Aorta (tissue), 5 donors: ENCODE measurements around the gene MLKL. TPM values are rescaled to one million over a fixed set of nuclear protein-coding genes. Genes with fewer than 3 reads are reported as not detected.

ENCODE experiments used
- ATAC-seq: fragments of 200-7000 bp; cut with Tn5 transposase; one replicate; pipeline ENCODE4 v1.9.1; 2022; ENCODE audit warnings: moderate library complexity; ENCODE audit not compliant: low FRiP score
- DNase-seq, 2 donors: peaks; one replicate each; pipeline ENCODE4 v3.0.0-alpha.2; 2020
- H3K27ac ChIP-seq, 2 donors: one replicate each; pipeline ENCODE4 v1.5.1; 2013; ENCODE audit warnings: low read length in 2 of 2, mild to moderate bottlenecking in 2 of 2, moderate library complexity in 2 of 2, control low read depth in 1 of 2, inconsistent platforms in 1 of 2, low read depth in 1 of 2
- H3K27me3 ChIP-seq, 2 donors: one replicate each; pipeline ENCODE4 v1.6.1; 2013; ENCODE audit warnings: control low read depth in 1 of 2, low read length in 1 of 2, mild to moderate bottlenecking in 1 of 2, moderate library complexity in 1 of 2; ENCODE audit not compliant: insufficient read depth in 2 of 2, control insufficient read depth in 1 of 2
- H3K36me3 ChIP-seq, 2 donors: one replicate each; pipeline ENCODE4 v1.6.1; 2013; ENCODE audit warnings: control low read depth in 1 of 2, low read length in 1 of 2, mild to moderate bottlenecking in 1 of 2; ENCODE audit not compliant: insufficient read depth in 2 of 2, control insufficient read depth in 1 of 2
- H3K4me1 ChIP-seq, 2 donors: one replicate each; pipeline ENCODE4 v1.6.1; 2013; ENCODE audit warnings: low read length in 2 of 2, control low read depth in 1 of 2, mild to moderate bottlenecking in 1 of 2, moderate library complexity in 1 of 2; ENCODE audit not compliant: insufficient read depth in 2 of 2, control insufficient read depth in 1 of 2
- H3K4me3 ChIP-seq, 2 donors: one replicate each; pipeline ENCODE4 v1.5.1; 2013; ENCODE audit warnings: low read length in 2 of 2, control low read depth in 1 of 2, mild to moderate bottlenecking in 1 of 2
- H3K9me3 ChIP-seq: one replicate; pipeline ENCODE4 v1.6.1; 2013; ENCODE audit warnings: mild to moderate bottlenecking, low read length; ENCODE audit not compliant: control insufficient read depth
- WGBS, 2 donors: extraction: QIAGEN DNeasy Blood & Tissue Kit; methylation state at CpG; one replicate each; pipeline ENCODE4 v1.1.7; 2013; 5-methylcytosine and 5-hydroxymethylcytosine counted together
- intact Hi-C, 2 donors: fragments of 100-400 bp; cut with DNase I; formaldehyde crosslinking; loops; one replicate each; pipeline versions ENCODE4 v1.14.2 to v1.15.0; 2022
- polyA plus RNA-seq, 2 donors: library from polyadenylated mRNA; stranded (reverse); fragments of 200-250 nt; gene quantifications; one replicate each; pipeline ENCODE4 v1.2.3, GENCODE V29; 2013
- total RNA-seq, 2 donors: library from RNA; stranded (reverse); fragmentation: NEBNext Ultra II Directional; extraction: Animal tissue kit (Norgen Biotek cat#: 25700); gene quantifications; one replicate each; pipeline ENCODE4 v1.2.1, GENCODE V29; 2021
- donor health status: healthy with polysubstance abuse.
- donor health status: Bipolar disorder and iron deficiency.
- donor health status: DM: no; HTN: no; CAD: no.
- donor health status: DM: no; HTN: no; CAD: no.
- donor health status: DM: yes; HTN: yes; CAD: no.

The MLKL gene
- total and polyA plus RNA-seq, 4 donors: 10.9 to 31.3 (median 22.0) TPM

- ATAC-seq (no peak), DNase-seq (no peak)
- Histone ChIP-seq H3K4me1 (no peaks in the 10 kb centered on the region), H3K4me3 (no peak overlapping the region), H3K36me3 (no peaks in the 10 kb centered on the region), H3K9me3 (no peaks in the 10 kb centered on the region), H3K27ac (no peak overlapping the region), H3K27me3 (no peaks in the 10 kb centered on the region)
- 85 to 86% methylated on average over 9 of the region's 9 CpGs for WGBS, 2 donors
- intact Hi-C loops: no loop called here
Measured at GRCh38 chr16:74736531-74737157, 36.0 kb upstream of the MLKL start.

GRCh38 chr16:74735554-74735953 lies 34.9 kb upstream of the MLKL start:
- H3K4me1 ChIP-seq: no peaks in the 10 kb centered on the region
- no peaks in the 10 kb centered on the region for H3K27me3 ChIP-seq
- WGBS, 2 donors: 96 to 97% methylated on average over 3 of the region's 3 CpGs
- H3K9me3 ChIP-seq: no peaks in the 10 kb centered on the region
- intact Hi-C loops: no loop called here
- ATAC-seq (no peak), DNase-seq (no peak)
- no peak overlapping the region for H3K27ac ChIP-seq
- H3K4me3 ChIP-seq: no peak overlapping the region
- H3K36me3 ChIP-seq: no peaks in the 10 kb centered on the region

DNA sequence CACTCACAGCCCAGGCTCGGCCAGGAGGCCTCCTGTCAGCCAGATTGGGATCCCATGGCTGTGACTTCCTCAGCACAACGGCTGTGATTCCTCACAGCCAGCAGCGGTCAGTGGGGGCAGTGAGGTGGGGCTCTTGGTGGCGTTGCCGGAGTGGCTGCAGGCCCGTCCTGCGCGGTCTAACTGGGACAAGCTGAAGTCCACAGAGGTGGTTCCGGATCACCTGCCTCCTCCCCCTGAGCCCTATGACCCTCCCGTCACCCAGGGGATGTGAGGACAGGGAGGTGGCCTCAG lies 34.4 kb upstream of the MLKL start:
- 84 to 88% methylated on average over 10 of the region's 10 CpGs for WGBS, 2 donors
- no peak for DNase-seq

GRCh38 chr16:74734361-74735161 lies 33.9 kb upstream of the MLKL start:
- H3K27me3 ChIP-seq: no peaks in the 10 kb centered on the region
- H3K36me3 ChIP-seq: no peaks in the 10 kb centered on the region
- no peak overlapping the region for H3K4me3 ChIP-seq
- H3K9me3 ChIP-seq: no peaks in the 10 kb centered on the region
- ATAC-seq (no peak), DNase-seq (no peak)
- no peaks in the 10 kb centered on the region for H3K4me1 ChIP-seq
- WGBS, 2 donors: 55 to 57% methylated on average over 20 to 21 of the region's 21 CpGs
- no peak overlapping the region for H3K27ac ChIP-seq
- intact Hi-C loops: no loop called here

More for the DNA sequence above, 34.4 kb upstream of the MLKL start:
- no peak for ATAC-seq
- Histone ChIP-seq H3K4me3 (no peak overlapping the region), H3K4me1 (no peaks in the 10 kb centered on the region), H3K36me3 (no peaks in the 10 kb centered on the region), H3K9me3 (no peaks in the 10 kb centered on the region), H3K27me3 (no peaks in the 10 kb centered on the region), H3K27ac (no peak overlapping the region)
- intact Hi-C loops: no loop called here

DNA sequence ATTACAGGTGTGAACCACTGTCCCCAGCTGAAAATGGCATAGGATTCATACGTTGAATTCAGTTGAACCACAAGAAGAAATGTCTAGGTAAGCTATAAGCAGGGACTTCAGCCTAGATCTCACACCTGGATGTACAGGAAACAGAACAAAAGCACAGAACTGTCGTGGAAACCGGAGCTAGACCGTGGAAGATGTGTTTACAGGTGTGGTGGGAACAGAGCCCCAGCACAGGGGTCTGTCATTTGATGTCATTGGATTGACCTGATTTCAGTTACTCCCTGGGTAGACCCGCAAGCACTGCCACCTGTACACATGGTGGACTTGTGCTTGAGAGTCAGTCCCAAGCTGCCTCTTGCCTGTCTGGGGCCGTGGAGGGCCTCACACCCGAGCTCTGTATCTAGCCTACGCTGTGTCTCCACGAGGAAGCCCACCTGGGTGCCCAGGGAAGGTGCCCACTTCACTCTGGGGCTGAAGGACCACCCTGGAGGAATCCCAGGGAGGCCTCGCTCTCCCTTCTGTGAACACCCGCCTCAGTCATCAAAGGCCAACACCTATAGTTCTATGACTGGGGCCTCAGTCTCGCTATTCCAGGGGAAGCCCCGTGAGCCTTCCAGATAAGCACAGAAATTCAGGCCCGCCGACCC lies 32.2 kb upstream of the MLKL start:
- H3K4me1 ChIP-seq: no peaks in the 10 kb centered on the region
- intact Hi-C loops: no loop called here
- DNase-seq (no peak), ATAC-seq (no peak)
- no peaks in the 10 kb centered on the region for H3K27me3 ChIP-seq
- no peaks in the 10 kb centered on the region for H3K9me3 ChIP-seq
- no peaks in the 10 kb centered on the region for H3K36me3 ChIP-seq
- WGBS, 2 donors: 92 to 94% methylated on average over 15 of the region's 15 CpGs
- H3K27ac ChIP-seq: no peak overlapping the region
- H3K4me3 ChIP-seq: no peak overlapping the region

- DNase-seq (no peak), ATAC-seq (no peak)
- Histone ChIP-seq H3K9me3 (peaks cover 2% of the 10 kb centered on the region), H3K4me1 (no peaks in the 10 kb centered on the region), H3K4me3 (no peak overlapping the region), H3K36me3 (no peaks in the 10 kb centered on the region), H3K27me3 (no peaks in the 10 kb centered on the region), H3K27ac (no peak overlapping the region)
- WGBS, 2 donors: 90 to 91% methylated on average over 8 of the region's 8 CpGs
- intact Hi-C loops: no loop called here
Measured at GRCh38 chr16:74731853-74732477, 31.3 kb upstream of the MLKL start.

GRCh38 chr16:74729783-74730683 lies 29.4 kb upstream of the MLKL start:
- Histone ChIP-seq H3K4me3 (no peak overlapping the region), H3K4me1 (no peaks in the 10 kb centered on the region), H3K27me3 (no peaks in the 10 kb centered on the region), H3K36me3 (no peaks in the 10 kb centered on the region), H3K27ac (no peak overlapping the region), H3K9me3 (peaks cover 3% of the 10 kb centered on the region)
- WGBS, 2 donors: 70 to 72% methylated on average over 11 of the region's 11 CpGs
- DNase-seq (no peak), ATAC-seq (no peak)
- intact Hi-C loops: no loop called here

DNA sequence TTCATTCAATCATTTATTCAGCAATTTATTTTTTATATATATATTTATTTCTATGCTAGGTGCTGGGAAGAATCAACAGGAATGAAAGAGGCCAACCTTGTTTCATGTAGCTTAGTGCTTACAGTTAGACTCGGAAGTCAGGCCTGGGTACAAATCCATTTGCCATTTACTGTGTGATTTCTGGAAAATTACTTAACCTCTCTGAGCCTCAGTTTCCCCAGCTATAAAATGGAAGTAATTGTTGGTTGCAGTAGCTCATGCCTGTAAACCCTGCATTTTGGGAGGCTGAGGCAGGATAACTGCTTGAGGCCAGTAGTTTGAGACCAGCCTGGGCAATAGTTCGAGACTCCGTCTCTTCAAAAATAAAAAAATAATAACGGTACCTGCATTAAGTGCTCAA lies 27.2 kb upstream of the MLKL start:
- WGBS, 2 donors: 91 to 96% methylated on average over 4 of the region's 4 CpGs
- DNase-seq: no peak
- Histone ChIP-seq H3K4me3 (no peak overlapping the region), H3K9me3 (peaks cover 3% of the 10 kb centered on the region), H3K4me1 (no peaks in the 10 kb centered on the region), H3K27ac (no peak overlapping the region), H3K36me3 (no peaks in the 10 kb centered on the region), H3K27me3 (no peaks in the 10 kb centered on the region)
- intact Hi-C loops: no loop called here
- no peak for ATAC-seq
